GM10847 (cell line): ENCODE results near the gene GIPC3.

ENCODE experiments used
- POLR2A ChIP-seq: IDR thresholded peaks from 2 replicates; pipeline ENCODE4 v1.6.1; 2011; ENCODE audit not compliant: insufficient read length; ENCODE audit errors: extremely low read depth

The GIPC3 gene

GRCh38 chr19:3633559-3633988, 48.3 kb downstream of the GIPC3 start:
- no peak for TF ChIP-seq POLR2A

DNA sequence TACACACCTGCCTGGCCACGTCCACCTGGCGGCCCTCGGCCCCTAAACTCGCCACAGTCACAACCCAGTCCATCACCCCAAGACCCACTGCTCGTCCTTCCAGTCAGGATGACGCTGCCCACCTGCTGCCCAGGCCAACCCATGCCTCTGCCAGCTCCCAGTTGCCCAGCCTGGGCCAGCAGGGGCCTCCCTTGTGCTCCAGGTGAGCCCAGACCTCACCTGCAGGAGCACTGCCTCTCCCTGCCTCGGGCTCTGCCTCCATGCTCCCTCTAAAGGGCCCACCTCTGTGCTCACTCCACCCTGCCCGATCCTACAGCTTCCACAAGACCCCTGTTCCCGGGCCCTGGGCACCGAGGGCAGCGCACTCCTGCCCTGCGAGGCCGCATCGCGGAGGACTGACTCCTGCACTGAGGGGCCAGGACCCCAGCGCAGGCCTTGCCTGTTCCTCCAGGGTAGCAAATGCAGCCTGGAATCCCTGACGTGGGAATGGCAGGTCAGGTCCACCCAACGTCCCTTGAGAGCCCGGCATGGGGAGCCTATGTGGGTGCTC, 49.3 kb downstream of the GIPC3 start:
- TF ChIP-seq POLR2A, result no peak

DNA sequence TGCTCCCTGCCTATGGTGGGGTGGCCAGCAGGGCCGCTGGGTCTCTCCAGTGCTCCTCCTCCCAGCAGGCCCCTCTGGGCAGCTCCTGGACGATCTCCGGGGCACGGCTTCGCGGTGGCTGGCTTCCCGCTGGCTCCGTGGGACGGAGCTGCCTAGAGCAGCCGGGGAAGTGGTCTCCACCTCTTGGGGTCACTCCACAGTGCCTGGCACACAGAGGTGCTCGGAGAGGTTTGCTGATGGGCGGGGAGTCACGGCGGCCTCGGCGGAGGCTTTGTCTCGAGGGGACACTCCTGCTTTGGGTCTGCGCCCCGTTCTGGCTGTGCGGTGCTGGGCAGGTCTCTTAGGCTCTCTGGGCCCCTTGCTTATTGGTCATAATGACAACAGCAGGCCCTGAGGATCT, 51.2 kb downstream of the GIPC3 start:
- TF ChIP-seq POLR2A, result no peak

- no peak for TF ChIP-seq POLR2A
Measured at GRCh38 chr19:3636962-3637361, 51.7 kb downstream of the GIPC3 start.

GRCh38 chr19:3637621-3638020, 52.3 kb downstream of the GIPC3 start:
- no peak for TF ChIP-seq POLR2A

GRCh38 chr19:3638208-3639193, 53.2 kb downstream of the GIPC3 start:
- no peak for TF ChIP-seq POLR2A

DNA sequence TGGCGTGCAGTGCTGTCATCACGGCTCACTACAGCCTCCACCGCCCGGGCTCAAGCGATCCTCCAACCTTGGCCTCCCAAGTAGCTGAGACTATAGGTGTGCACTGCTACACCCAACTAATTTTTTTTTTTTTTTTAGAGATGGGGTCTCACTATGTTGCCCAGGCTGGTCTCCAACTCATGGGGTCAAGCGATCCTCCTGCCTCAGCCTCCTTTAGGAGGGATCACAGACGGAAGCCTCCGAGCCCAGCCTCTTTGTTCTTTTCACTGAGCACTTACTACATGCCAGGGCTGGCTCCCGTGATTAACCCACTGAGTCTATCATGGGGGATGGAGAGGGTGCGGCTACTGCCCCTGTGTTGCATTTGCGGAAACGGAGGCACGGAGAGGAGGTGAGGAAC, 54.2 kb downstream of the GIPC3 start:
- no peak for TF ChIP-seq POLR2A

- TF ChIP-seq POLR2A, result no peak
Measured at GRCh38 chr19:3641515-3642269, 56.4 kb downstream of the GIPC3 start.

DNA sequence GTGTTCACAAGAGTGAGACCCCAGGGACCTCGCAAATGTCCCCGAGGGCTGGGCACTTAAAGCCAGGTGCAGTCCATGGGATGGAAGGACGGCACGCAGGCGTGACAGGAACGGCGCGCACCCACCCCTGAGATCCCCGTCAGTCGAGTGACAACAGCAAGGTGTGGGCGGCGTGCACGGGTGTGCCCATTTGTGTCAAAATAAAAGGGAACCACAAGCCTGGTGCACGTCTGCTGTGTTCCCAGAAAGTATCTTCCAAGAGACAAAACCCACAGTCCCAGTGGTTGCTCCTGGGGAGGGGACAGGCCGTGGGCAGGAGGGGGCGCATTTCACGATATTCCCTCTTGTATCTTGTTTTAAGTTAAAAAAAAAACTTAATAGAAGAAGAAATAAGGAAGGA, 57.0 kb downstream of the GIPC3 start:
- no peak for TF ChIP-seq POLR2A
